HepG2 (cell line): Measurements from ENCODE around the gene DCDC1. TPM values are rescaled to one million over a fixed set of nuclear protein-coding genes. Genes with fewer than 3 reads are reported as not detected.

Experiments used
- CENPBD1 ChIP-seq: sonication (generic); formaldehyde crosslinking; IDR thresholded peaks from 2 replicates; pipeline ENCODE4 v1.8.0; 2022; ENCODE audit warnings: missing genetic modification reagents, low read depth, mild to moderate bottlenecking, borderline replicate concordance
- ESRRA ChIP-seq: sonication (generic); formaldehyde crosslinking; IDR thresholded peaks from 2 replicates; pipeline ENCODE4 v1.5.1; 2020; ENCODE audit warnings: mild to moderate bottlenecking, low read depth, missing genetic modification reagents
- HHEX ChIP-seq: IDR thresholded peaks from 2 replicates; pipeline ENCODE4 v1.6.1; 2016; ENCODE audit warnings: control low read depth
- KLF9 ChIP-seq: IDR thresholded peaks from 2 replicates; pipeline ENCODE4 v1.6.1; 2016; ENCODE audit warnings: low read depth
- KMT2B ChIP-seq: IDR thresholded peaks from 2 replicates; pipeline ENCODE4 v1.6.1; 2016; ENCODE audit warnings: missing genetic modification reagents, missing compliant biosample characterization
- NAIF1 ChIP-seq: sonication (generic); formaldehyde crosslinking; IDR thresholded peaks from 2 replicates; pipeline ENCODE4 v1.5.0; 2020; ENCODE audit warnings: mild to moderate bottlenecking, missing genetic modification reagents, borderline replicate concordance
- NFATC3 ChIP-seq: sonication (generic); formaldehyde crosslinking; IDR thresholded peaks from 2 replicates; pipeline ENCODE4 v1.5.1; 2020; ENCODE audit warnings: mild to moderate bottlenecking, missing genetic modification reagents
- PATZ1 ChIP-seq: sonication (generic); formaldehyde crosslinking; IDR thresholded peaks from 2 replicates; pipeline ENCODE4 v1.4.0; 2020; ENCODE audit warnings: missing genetic modification reagents
- PAXIP1 ChIP-seq: sonication (generic); formaldehyde crosslinking; conservative IDR thresholded peaks from 2 replicates; pipeline ENCODE4 v1.4.0; 2020; ENCODE audit warnings: mild to moderate bottlenecking, missing genetic modification reagents, moderate library complexity
- PHF21A ChIP-seq: sonication (generic); formaldehyde crosslinking; IDR thresholded peaks from 2 replicates; pipeline ENCODE4 v1.5.0; 2020; ENCODE audit warnings: mild to moderate bottlenecking, missing genetic modification reagents
- SMC3 ChIP-seq: IDR thresholded peaks from 2 replicates; pipeline ENCODE4 v1.6.1; 2011; ENCODE audit warnings: low read length, improper control_type of control experiment
- STAT5B ChIP-seq: sonication (generic); formaldehyde crosslinking; IDR thresholded peaks from 2 replicates; pipeline ENCODE4 v1.4.0; 2020; ENCODE audit warnings: missing genetic modification reagents
- ZNF136 ChIP-seq: sonication (generic); formaldehyde crosslinking; IDR thresholded peaks from 2 replicates; pipeline ENCODE4 v1.8.1; 2022; ENCODE audit warnings: low read depth, mild to moderate bottlenecking, moderate library complexity, missing genetic modification reagents
- polyA plus RNA-seq, 8 experiments: library from polyadenylated mRNA; depleted of rRNA in 3 of 8; stranded (reverse) in 7 of 8; unstranded in 1 of 8; fragments of >200 nt; fragmentation: Illumina TruSeq in 4 of 8; extraction: Trizol in 4 of 8; gene quantifications; 2 replicates each; pipeline versions ENCODE4 v1.2.1 to v1.2.3, GENCODE V29; 2011 to 2016; ENCODE audit warnings: low read depth in 4 of 8, missing spikeins in 1 of 8, mixed read lengths in 1 of 8; ENCODE audit not compliant: insufficient read depth in 1 of 8
- total RNA-seq, 5 experiments: library from RNA; depleted of rRNA; stranded (reverse); fragments of >200 nt; fragmentation: Illumina TruSeq; extraction: Trizol; gene quantifications; 2 replicates each; pipeline ENCODE4 v1.2.3, GENCODE V29; 2016; ENCODE audit warnings: low read depth in 1 of 5
- TF ChIP-seq, protein P1 (sequence below): sonication (generic); formaldehyde crosslinking; IDR thresholded peaks from 2 replicates; pipeline ENCODE4 v1.9.0; 2021; ENCODE audit warnings: missing genetic modification reagents, mild to moderate bottlenecking, borderline replicate concordance
- TF ChIP-seq, protein P2 (sequence below): IDR thresholded peaks from 2 replicates; pipeline ENCODE4 v1.6.1; 2012; ENCODE audit warnings: low read depth, low read length, improper control_type of control experiment

DCDC1 gene
- total and polyA plus RNA-seq, 2 of the 13 experiments (the other 11 are each of a cell fraction or from before 2014, with no cell fraction given): 0.12 to 0.27 TPM

DNA sequence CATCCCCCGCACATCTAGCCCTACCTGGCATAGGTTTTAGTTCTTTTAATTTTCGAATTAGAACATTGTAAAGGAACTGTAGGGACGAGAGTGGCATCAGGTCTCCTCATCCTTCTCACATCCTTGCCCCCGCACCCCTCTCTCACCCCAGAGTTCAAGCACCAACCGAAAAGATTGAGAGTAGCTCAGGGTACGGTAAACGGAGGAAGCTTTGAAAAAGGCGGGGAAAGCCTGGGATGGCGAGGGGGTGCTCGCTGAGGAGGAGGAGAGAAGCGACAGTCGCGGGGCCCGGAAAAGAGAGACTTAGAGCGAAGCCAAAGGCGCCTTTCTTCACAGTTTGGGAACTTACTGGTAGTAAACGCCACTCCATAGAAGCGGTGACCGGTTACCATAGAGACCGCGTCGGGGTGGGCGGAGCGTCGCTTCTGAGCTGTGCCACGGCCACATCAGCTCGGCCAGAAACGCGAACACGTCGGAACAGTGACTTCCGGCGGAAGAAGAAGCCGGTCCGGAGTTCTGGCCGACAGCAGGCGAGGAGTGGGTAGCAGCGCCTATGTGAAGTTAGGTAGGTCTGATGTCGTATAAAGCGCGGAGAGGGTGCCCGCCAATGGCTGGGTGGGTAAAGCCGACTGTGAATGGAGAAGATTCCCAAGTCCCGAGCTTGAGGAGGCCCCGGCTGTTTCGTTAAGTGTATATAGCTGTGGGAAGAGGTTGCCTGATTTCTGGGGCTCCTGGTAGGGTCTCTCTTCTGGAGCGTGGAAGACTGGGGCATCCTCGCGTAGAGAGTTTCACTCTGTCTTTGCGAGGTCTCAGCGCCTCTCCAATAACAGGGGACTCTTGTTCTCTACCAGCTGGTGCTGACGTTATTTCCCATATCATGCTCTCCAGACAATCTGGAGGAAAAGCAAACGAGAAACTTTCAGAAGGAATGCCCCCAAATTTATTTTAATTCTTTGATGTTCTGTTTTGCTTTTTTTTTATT lies at the start of gene DCDC1, which contains the start of gene DNAJC24 (continued):
- TF ChIP-seq PAXIP1 (CRISPR knock-in tag): 0 out of 2 replicates have a peak, but pooled peaks have one; percentile 10
- peak; percentile 74; the same call in 1 of the 2 replicates for TF ChIP-seq PHF21A (CRISPR knock-in tag)
- peak; percentile 70; the same call in 1 of the 2 replicates for TF ChIP-seq NAIF1
- TF ChIP-seq CENPBD1: no peak
- 0 out of 2 replicates have a peak, but pooled peaks have one; percentile 42 for TF ChIP-seq ESRRA (CRISPR knock-in tag)
- TF ChIP-seq SMC3: no peak
- TF ChIP-seq STAT5B (CRISPR knock-in tag): no peak
- no peak for TF ChIP-seq KLF9 (CRISPR knock-in tag)
- no peak for TF ChIP-seq NFATC3 (CRISPR knock-in tag)
- TF ChIP-seq HHEX (CRISPR knock-in tag): no peak
- TF ChIP-seq, protein P1, sequence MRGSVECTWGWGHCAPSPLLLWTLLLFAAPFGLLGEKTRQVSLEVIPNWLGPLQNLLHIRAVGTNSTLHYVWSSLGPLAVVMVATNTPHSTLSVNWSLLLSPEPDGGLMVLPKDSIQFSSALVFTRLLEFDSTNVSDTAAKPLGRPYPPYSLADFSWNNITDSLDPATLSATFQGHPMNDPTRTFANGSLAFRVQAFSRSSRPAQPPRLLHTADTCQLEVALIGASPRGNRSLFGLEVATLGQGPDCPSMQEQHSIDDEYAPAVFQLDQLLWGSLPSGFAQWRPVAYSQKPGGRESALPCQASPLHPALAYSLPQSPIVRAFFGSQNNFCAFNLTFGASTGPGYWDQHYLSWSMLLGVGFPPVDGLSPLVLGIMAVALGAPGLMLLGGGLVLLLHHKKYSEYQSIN (CRISPR knock-in tag): no peak
- TF ChIP-seq ZNF136 (CRISPR knock-in tag): no peak
- TF ChIP-seq PATZ1 (CRISPR knock-in tag): no peak
- TF ChIP-seq KMT2B (CRISPR knock-in tag): peak; percentile 98
- TF ChIP-seq, protein P2, sequence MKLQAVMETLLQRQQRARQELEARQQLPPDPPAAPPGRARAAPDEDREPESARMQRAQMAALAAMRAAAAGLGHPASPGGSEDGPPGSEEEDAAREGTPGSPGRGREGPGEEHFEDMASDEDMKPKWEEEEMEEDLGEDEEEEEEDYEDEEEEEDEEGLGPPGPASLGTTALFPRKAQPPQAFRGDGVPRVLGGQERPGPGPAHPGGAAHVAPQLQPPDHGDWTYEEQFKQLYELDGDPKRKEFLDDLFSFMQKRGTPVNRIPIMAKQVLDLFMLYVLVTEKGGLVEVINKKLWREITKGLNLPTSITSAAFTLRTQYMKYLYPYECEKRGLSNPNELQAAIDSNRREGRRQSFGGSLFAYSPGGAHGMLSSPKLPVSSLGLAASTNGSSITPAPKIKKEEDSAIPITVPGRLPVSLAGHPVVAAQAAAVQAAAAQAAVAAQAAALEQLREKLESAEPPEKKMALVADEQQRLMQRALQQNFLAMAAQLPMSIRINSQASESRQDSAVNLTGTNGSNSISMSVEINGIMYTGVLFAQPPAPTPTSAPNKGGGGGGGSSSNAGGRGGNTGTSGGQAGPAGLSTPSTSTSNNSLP: no peak
